GM21526 (cell line): Measurements from ENCODE around the gene FAM156B.
"Not testable (repeated sequence)": the region's sequence is repeated elsewhere in the genome, so short reads cannot be mapped to it uniquely, and the experiment has no call there.

Source experiments
- ATAC-seq: cut with Tn5 transposase; IDR thresholded peaks from one replicate; pipeline ENCODE4 v1.9.1; 2021; ENCODE audit warnings: moderate library complexity; ENCODE audit not compliant: unreplicated experiment, low FRiP score

The FAM156B gene, protein sequence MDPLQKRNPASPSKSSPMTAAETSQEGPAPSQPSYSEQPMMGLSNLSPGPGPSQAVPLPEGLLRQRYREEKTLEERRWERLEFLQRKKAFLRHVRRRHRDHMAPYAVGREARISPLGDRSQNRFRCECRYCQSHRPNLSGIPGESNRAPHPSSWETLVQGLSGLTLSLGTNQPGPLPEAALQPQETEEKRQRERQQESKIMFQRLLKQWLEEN

GRCh38 chrX:52896855-52897709, at the start of gene FAM156B:
TSS of gene FAM156B (plus strand) at chrX:52897330. CDS start at chrX:52907226, 9,896 bp downstream.
- peak; percentile 79 for ATAC-seq

DNA sequence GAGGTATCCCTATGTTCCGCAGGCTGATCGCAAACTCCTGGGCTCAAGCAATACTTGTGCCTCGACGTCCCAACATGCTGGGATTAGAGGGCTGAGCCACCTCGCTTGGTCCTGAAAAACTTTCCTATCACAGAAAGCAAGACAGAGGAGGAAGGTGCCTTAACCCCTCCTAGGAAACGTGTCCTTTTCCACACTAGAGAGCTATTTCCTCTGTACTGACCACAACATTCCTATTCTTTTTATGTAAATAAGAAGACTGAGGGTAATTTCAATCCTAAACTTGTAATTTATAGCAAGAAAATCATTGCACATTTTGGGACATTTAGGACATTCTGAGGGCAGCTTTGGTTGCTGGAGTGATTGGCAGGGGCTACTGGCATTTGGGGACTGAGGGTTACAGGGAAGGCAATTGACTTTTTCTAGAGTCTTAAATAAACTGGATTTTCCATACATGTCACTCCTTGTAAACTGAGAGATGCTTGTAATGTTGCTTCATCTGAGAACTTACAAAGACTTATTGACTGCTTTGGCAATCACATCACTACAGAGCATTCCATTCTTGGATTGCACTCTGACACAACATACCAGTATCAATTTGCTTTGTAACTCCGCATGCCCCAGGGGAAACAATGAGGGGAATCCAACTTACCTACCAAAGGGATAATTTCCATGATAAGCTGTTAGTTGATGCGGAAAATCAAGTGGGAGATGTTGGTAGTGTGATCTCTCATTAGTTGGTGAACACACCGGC, 44.8 kb upstream of the FAM156B start:
- no peak for ATAC-seq

- ATAC-seq, result not testable (repeated sequence)
Measured at GRCh38 chrX:52856991-52857525, 40.1 kb upstream of the FAM156B start.

GRCh38 chrX:52865343-52865998, 31.7 kb upstream of the FAM156B start:
- no peak for ATAC-seq

DNA sequence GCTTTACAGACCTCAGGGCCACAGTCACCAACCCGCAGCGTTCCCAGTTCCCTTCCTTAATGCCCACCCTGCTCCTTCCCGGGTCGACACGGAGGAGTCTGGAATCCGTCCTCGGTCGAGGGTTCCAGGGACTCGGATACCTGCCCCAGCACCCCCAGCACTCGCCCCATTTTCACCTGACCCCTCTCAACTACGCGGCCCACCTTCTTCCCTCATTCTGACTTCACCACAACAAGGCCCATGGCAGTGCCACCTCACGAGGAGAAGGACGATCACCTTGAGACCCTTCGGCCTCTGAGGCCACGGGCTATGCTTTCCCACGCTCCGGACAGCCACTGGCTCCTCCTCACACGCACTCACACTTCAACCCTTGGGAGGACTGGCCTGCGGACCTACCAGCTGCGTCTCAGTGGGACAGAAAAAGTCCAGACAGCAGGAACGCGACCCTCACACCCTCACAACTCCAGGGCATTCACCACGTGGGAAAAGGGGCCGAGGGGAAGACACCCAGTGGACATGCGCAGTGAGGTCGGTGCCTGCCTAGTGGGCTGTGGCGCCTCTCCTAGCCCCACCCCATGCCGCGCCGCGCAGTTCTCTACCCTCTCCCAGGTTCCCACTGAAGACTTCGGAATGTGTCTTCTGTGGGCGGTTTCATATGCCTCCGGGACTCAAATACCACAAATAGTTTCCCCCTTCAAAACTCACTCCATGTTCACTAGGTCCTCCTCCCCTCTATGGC, 29.4 kb upstream of the FAM156B start, which contains the start of gene XAGE3:
XAGE3 (minus strand) TSS at position 474 of the 739 bp plus-strand sequence. CDS start 950 bp downstream, outside the sequence.
- ATAC-seq, result no peak

DNA sequence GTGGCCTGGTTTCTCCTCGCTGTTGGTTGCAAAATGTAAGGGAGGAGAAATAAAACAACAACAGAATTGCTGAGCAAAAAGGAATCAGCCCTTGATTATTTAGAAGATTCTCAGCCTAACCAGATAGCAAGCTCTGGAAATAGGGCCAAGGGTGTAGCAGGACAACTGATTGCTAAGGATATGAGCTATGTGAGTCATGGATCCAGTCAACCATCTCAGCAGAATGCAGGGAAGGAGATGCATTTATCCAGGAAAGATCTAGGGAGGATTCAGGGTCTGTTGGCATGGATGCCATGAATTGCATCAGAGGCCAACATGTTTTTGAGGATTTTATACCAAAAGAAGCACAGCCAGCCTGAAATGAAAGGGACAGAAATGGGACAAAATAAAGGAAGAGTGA, 27.1 kb upstream of the FAM156B start:
- no peak for ATAC-seq

GRCh38 chrX:52873825-52874224, 23.3 kb upstream of the FAM156B start:
- not testable (repeated sequence) for ATAC-seq

DNA sequence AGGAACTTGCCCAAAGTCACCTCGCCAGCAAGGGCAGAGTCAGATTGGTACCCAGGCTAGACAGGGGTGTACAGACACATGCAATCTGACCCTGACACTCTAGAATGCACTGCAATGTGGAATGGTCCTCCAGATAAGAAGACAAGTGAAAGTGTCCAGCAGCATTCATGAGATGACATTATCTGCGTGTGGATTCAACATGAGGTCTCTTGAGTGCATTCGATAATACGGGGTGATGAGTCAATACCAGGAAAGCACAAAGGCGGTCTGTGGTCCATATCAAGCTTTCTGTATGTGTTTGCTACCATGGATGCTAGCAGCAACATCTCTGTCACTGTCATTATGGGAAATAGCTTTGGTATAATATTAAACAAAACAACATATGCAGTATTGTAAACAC, 22.5 kb upstream of the FAM156B start:
- no peak for ATAC-seq

DNA sequence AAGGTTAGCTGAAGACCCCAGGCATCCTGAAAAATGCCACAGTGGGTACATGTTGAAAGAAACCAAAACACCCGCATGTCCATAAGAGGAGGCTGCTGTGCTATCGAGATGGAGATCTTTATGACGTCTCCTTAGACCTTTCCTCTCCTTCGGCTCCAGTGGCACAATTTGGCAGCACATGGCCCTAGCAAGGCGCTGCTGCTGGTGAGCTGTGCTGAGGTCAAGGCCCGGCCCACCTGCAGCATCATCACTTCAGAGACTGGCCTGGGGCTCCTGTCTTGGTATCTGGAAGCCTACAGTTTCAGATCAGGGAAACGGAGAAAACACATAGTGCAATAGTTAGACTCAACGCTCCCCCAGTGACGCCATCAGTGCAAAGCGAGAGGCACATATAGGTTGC, 21.7 kb upstream of the FAM156B start:
- ATAC-seq, result not testable (repeated sequence)

- not testable (repeated sequence) for ATAC-seq
Measured at GRCh38 chrX:52876386-52876785, 20.7 kb upstream of the FAM156B start.

GRCh38 chrX:52887459-52887858, 9.7 kb upstream of the FAM156B start:
- ATAC-seq, result not testable (repeated sequence)

DNA sequence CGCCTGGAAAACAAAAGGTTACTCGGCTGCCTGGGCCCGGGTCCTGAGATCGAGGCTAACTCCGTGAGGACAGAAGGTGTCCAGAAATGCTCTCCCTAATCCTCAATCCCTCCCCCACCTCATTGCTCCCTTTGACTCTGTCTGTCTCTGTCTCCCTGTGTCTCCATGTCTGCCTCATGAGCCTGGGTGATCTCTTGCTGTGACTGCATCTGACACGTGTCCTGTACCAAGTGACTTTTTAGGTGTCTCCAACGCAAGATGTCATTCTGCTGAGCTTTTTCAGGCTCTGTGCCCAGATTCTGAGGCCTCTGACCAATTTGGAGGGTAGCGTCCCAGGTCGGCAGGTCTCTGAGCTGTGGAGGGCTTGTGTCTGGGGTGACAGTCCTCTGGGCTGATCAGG, 9.0 kb upstream of the FAM156B start:
- ATAC-seq, result not testable (repeated sequence)

- not testable (repeated sequence) for ATAC-seq
Measured at GRCh38 chrX:52896438-52896837, 692 bp upstream of the FAM156B start.

DNA sequence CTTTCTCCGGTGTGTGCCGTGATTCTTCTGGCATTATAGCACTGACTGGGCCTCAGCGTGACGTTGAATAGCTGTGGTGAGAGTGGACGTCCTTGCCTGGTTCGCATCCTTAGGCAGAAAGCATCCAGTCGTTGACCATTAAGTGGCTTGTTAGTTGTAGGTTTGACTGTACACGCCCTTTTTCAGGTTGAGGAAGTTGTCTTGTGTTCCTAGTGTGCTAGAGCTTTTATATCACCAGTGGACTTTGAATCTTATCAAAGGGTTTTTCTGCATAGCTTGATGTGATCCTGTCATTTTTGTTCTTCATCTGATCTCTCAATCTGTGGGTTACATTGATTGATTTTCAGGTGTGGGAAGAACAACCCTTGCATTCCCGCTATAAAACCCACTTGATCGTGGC, 8.4 kb downstream of the FAM156B start:
- ATAC-seq, result not testable (repeated sequence)

- not testable (repeated sequence) for ATAC-seq
Measured at GRCh38 chrX:52906072-52906471, 8.9 kb downstream of the FAM156B start.

- ATAC-seq, result not testable (repeated sequence)
Measured at GRCh38 chrX:52907137-52907536, 10.0 kb downstream of the FAM156B start.

DNA sequence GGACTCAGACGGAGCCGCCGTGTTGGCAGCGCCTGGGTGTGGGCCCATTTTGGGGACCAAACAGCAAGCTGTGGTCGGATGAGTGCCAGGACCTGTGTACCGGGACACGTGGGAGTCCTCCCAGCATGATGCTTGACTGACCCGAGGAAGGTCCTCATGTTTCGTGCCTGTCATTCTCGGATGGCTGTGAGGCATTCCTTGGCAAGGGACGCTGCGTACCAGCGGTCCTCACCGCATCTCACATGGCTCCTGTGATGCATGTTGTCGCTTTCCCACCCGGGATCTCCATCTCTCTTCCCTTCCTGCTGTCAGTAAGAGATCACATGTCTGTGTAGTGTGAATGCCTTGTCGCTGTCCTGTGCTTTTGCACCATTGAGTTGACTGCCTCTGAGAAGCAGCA, 10.8 kb downstream of the FAM156B start:
- not testable (repeated sequence) for ATAC-seq

DNA sequence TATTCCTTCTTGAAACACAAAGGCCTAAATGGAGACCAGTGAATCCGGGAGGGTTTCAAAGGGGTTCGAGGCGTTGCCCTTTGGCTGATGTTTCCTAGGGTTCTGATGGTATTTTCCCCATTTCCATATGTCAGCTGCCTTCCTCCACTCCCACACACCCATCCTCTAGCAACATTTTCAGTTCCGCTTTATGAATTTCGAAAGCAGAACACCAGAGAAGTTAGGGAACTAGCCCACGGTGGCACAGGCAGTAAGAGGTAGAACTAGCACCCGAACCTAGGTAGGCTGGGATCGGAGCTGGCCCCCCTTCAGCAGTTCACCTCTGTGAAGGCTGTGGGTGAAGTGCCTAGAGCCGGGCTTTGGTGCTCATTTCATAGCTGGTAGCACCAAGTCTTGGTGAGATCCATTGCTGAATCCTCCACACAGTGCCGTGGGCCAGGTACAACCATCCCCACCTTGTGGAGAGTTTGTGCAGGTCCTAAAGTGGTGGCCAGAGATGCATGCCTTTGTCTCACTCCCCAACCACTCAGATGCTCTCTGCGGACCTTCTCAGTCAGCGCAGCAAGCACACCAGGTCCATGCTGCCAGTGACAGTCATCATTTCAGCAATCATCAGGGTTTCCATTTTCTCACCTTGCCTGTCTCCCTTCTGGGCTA, 12.3 kb downstream of the FAM156B start:
- not testable (repeated sequence) for ATAC-seq

GRCh38 chrX:52913681-52914080, 16.6 kb downstream of the FAM156B start:
- ATAC-seq, result not testable (repeated sequence)
